Spleen (tissue), 11 donors: ENCODE results near the gene OR10D3. TPM values are rescaled to one million over a fixed set of nuclear protein-coding genes. Genes with fewer than 3 reads are reported as not detected.

ENCODE experiments used
- DNase-seq: peaks from one replicate; pipeline ENCODE4 v3.0.0-alpha.2; 2020
- H3K27ac ChIP-seq, 8 donors: fragments of 200-600 bp; sonication (generic) in 7 of 8; 1 replicate in 4 of 8; 2 replicates in 4 of 8; pipeline versions ENCODE4 v1.5.0 to v1.8.0; 2016 to 2021; ENCODE audit warnings: inconsistent platforms in 4 of 8, mild to moderate bottlenecking in 4 of 8, moderate library complexity in 1 of 8
- H3K27me3 ChIP-seq, 7 donors: fragments of 200-600 bp; sonication (generic) in 6 of 7; replicated peaks in 1 of 7; 1 replicate in 4 of 7; 2 replicates in 3 of 7; pipeline versions ENCODE4 v1.5.0 to v1.8.0; 2016 to 2021; ENCODE audit warnings: inconsistent platforms in 3 of 7, mild to moderate bottlenecking in 1 of 7
- H3K36me3 ChIP-seq, 6 donors: fragments of 200-600 bp; sonication (generic) in 5 of 6; 1 replicate in 4 of 6; 2 replicates in 2 of 6; pipeline versions ENCODE4 v1.5.0 to v1.8.0; 2016 to 2021; ENCODE audit warnings: inconsistent platforms in 2 of 6
- H3K4me1 ChIP-seq, 6 donors: fragments of 200-600 bp; sonication (generic) in 5 of 6; 1 replicate in 3 of 6; 2 replicates in 3 of 6; pipeline versions ENCODE4 v1.5.0 to v1.8.0; 2016 to 2021; ENCODE audit warnings: inconsistent platforms in 3 of 6
- H3K4me3 ChIP-seq, 8 donors: fragments of 200-600 bp; sonication (generic) in 7 of 8; 1 replicate in 4 of 8; 2 replicates in 4 of 8; pipeline versions ENCODE4 v1.5.0 to v1.8.0; 2016 to 2021; ENCODE audit warnings: inconsistent platforms in 4 of 8, mild to moderate bottlenecking in 4 of 8, moderate library complexity in 2 of 8
- H3K9me3 ChIP-seq, 8 donors: fragments of 200-600 bp; sonication (generic) in 7 of 8; 1 replicate in 4 of 8; 2 replicates in 4 of 8; pipeline versions ENCODE4 v1.5.0 to v1.8.0; 2016 to 2021; ENCODE audit warnings: inconsistent platforms in 4 of 8
- POLR2A ChIP-seq, 3 donors: fragments of 450-650 bp; IDR thresholded peaks; one replicate each; pipeline ENCODE4 v1.5.1; 2017; ENCODE audit warnings: antibody characterized with exemption in 3 of 3, mild to moderate bottlenecking in 1 of 3
- POLR2AphosphoS5 ChIP-seq, 3 donors: sonication (generic); formaldehyde crosslinking; IDR thresholded peaks; one replicate each; pipeline ENCODE4 v1.5.1; 2017; ENCODE audit warnings: antibody characterized with exemption in 3 of 3
- WGBS, 5 donors: extraction: QIAGEN DNeasy Blood & Tissue Kit in 3 of 5; methylation state at CpG; one replicate each; pipeline versions ENCODE4 v1.1.5 to v1.1.7; 2013 to 2018; 5-methylcytosine and 5-hydroxymethylcytosine counted together
- intact Hi-C: fragments of 100-400 bp; cut with DNase I; formaldehyde crosslinking; loops from one replicate; pipeline ENCODE4 v1.15.0; 2023; ENCODE audit warnings: low total_unique reads
- polyA plus RNA-seq, 3 donors: library from polyadenylated mRNA; stranded (reverse); fragments of 200-250 nt; gene quantifications; one replicate each; pipeline ENCODE4 v1.2.1, GENCODE V29; 2013
- total RNA-seq, 7 donors: library from RNA; depleted of rRNA in 3 of 7; stranded (reverse); fragments of >200 nt in 3 of 7; fragmentation: NEBNext Ultra II Directional in 4 of 7; extraction: Animal tissue kit (Norgen Biotek cat#: 25700) in 4 of 7; gene quantifications; one replicate each; pipeline versions ENCODE4 v1.1.0 to v1.2.1, GENCODE V29; 2016 to 2021
- TF ChIP-seq, protein P1 (sequence below), 11 experiments: fragments of 200-600 bp in 7 of 11; fragments of 450-650 bp in 4 of 11; sonication (generic) in 4 of 11; IDR thresholded peaks in 8 of 11; conservative IDR thresholded peaks in 3 of 11; 1 replicate in 7 of 11; 2 replicates in 4 of 11; pipeline versions ENCODE4 v1.4.0 to v1.8.0; 2016 to 2021; ENCODE audit warnings: antibody characterized with exemption in 11 of 11, inconsistent platforms in 4 of 11, mild to moderate bottlenecking in 1 of 11
- donor health status: healthy with polysubstance abuse.
- donor health status: DM: no; HTN: no; CAD: no; lungs with moderate emphysema.
- donor health status: DM: no; HTN: no; CAD: no.
- donor health status: Bipolar disorder and iron deficiency.
- donor health status: healthy.
- donor health status: DM: no; HTN: no; CAD: no.
- donor health status: DM: yes; HTN: yes; CAD: no.

OR10D3 gene
- total and polyA plus RNA-seq, 10 donors, result not detected

DNA sequence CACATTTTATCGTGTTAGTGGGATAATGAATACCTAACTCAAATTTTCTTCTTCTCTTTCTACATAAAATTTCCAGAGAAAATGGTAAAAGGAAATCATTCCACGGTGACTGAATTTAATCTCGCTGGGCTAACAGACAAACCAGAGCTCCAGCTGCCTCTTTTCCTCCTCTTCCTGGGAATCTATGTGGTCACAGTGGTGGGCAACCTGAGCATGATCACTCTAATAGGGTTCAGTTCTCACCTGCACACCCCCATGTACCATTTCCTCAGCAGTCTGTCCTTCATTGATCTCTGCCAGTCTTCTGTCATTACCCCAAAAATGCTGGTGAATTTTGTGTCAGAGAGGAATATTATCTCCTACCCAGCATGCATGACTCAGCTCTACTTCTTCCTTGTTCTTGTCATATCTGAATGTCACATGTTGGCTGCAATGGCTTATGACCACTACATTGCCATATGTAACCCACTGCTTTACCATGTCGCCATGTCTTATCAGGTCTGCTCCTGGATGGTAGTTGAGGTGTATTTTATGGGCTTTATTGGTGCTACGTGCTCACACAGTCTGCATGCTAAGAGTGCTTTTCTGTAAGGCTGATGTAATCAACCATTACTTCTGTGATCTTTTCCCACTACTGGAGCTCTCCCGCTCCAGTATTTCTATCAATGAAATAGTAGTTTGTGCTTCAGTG lies 24.1 kb downstream of the OR10D3 start:
- H3K4me3 ChIP-seq, result no peak overlapping the region
- WGBS, 5 donors, result 62 to 75% (median 72%) methylated on average over 6 of the region's 6 CpGs
- DNase-seq, result no peak
- no peaks in the 10 kb centered on the region for H3K9me3 ChIP-seq
- H3K36me3 ChIP-seq, result no peaks in the 10 kb centered on the region
- no peak overlapping the region for H3K27ac ChIP-seq
- TF ChIP-seq, protein P1, sequence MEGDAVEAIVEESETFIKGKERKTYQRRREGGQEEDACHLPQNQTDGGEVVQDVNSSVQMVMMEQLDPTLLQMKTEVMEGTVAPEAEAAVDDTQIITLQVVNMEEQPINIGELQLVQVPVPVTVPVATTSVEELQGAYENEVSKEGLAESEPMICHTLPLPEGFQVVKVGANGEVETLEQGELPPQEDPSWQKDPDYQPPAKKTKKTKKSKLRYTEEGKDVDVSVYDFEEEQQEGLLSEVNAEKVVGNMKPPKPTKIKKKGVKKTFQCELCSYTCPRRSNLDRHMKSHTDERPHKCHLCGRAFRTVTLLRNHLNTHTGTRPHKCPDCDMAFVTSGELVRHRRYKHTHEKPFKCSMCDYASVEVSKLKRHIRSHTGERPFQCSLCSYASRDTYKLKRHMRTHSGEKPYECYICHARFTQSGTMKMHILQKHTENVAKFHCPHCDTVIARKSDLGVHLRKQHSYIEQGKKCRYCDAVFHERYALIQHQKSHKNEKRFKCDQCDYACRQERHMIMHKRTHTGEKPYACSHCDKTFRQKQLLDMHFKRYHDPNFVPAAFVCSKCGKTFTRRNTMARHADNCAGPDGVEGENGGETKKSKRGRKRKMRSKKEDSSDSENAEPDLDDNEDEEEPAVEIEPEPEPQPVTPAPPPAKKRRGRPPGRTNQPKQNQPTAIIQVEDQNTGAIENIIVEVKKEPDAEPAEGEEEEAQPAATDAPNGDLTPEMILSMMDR (IDR thresholded peaks at IDR 0.05 in 8 of 11, conservative IDR thresholded peaks at IDR 0.05 in 3 of 11), result no peak
- TF ChIP-seq POLR2A (IDR thresholded peaks at IDR 0.05), result no peak
- H3K4me1 ChIP-seq, result no peaks in the 10 kb centered on the region
- intact Hi-C loops, result no loop called here
- H3K27me3 ChIP-seq, result no peaks in the 10 kb centered on the region

DNA sequence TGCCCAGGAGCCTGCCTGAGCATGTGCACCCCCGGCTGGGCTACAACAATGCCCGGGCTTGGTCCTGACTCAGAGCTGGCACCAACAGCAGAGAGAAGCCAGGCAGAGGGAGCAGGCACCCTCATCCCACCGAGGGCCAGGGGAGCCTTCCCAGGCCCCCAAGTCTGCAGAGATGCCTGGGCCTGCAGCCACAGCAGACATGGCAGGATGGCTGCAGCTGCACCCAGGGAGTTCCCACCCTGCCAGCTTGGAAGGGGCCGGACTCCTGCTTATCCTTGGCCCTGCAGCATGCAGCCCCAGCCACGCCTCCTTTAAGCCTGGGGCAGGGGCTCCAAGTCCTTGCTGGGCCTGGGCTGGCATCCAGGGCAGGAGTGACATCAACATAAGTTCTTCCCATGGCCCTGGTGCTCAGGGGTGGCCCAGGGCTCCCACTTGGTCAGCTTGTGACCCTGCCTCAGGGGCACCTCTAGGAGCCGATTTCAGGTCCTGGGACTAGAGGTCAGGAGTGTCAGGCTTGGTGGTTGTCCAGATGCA lies 26.7 kb downstream of the OR10D3 start:
- Histone ChIP-seq H3K4me1 (no peaks in the 10 kb centered on the region), H3K9me3 (no peaks in the 10 kb centered on the region), H3K4me3 (no peak overlapping the region), H3K27me3 (no peaks in the 10 kb centered on the region), H3K36me3 (no peaks in the 10 kb centered on the region), H3K27ac (no peak overlapping the region)
- 79 to 100% (median 82%) methylated on average over 2 to 6 of the region's 6 CpGs for WGBS, 5 donors
- no peak for DNase-seq
- intact Hi-C loops, result no loop called here
- no peak for TF ChIP-seq POLR2A (IDR thresholded peaks at IDR 0.05)

DNA sequence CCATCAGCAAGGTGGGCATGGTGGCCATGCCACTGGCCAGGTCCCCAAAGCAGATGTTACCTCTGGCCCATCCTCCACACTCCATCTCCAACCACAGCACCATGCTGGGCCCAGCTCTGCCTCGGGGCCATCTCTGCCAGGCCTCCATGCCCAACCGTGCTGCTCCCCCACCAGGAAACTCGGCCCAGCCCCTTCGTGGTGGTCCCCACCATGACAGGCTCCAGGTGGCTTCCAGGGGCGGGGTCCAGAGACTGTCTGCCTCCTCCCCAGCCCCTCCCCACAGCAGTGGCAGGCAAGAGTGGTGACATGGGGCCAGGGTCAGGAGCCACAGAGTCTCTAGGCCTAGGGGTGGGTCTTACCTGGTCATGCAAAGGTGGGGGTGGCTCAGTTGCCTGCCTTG lies 27.3 kb downstream of the OR10D3 start:
- Histone ChIP-seq H3K36me3 (no peaks in the 10 kb centered on the region), H3K4me1 (no peaks in the 10 kb centered on the region), H3K9me3 (no peaks in the 10 kb centered on the region), H3K27me3 (no peaks in the 10 kb centered on the region), H3K4me3 (no peak overlapping the region), H3K27ac (no peak overlapping the region)
- no peak for DNase-seq
- TF ChIP-seq POLR2AphosphoS5 (IDR thresholded peaks at IDR 0.05) (no peak), POLR2A (IDR thresholded peaks at IDR 0.05) (no peak)
- TF ChIP-seq, protein P1 (IDR thresholded peaks at IDR 0.05 in 8 of 11, conservative IDR thresholded peaks at IDR 0.05 in 3 of 11), result no peak
- intact Hi-C loops, result no loop called here
- WGBS, 5 donors, result 73 to 91% (median 80%) methylated on average over 3 to 5 of the region's 5 CpGs

DNA sequence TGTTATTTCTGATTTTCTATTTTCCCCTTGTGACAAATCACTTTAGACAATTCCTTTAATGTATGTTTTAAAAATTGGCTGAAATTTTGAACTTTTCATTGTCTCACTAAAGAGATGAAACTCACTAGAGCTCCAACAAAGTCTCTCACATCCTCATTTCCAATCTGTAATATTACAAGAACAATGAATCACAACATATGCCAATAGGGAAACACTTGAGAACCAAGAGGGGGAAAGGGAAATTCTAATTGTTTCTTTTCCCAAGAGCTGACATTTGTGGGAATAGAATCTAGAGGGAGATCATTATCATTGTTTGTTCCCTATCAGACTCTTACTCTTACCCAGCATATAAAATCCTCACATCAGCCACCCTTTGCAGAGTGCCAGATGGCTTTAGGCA lies 28.2 kb downstream of the OR10D3 start:
- H3K27ac ChIP-seq, result no peak overlapping the region
- no peak overlapping the region for H3K4me3 ChIP-seq
- no peaks in the 10 kb centered on the region for H3K4me1 ChIP-seq
- TF ChIP-seq POLR2A (IDR thresholded peaks at IDR 0.05) (no peak), POLR2AphosphoS5 (IDR thresholded peaks at IDR 0.05) (no peak)
- TF ChIP-seq, protein P1 (IDR thresholded peaks at IDR 0.05 in 8 of 11, conservative IDR thresholded peaks at IDR 0.05 in 3 of 11), result no peak
- no peaks in the 10 kb centered on the region for H3K27me3 ChIP-seq
- no peaks in the 10 kb centered on the region for H3K36me3 ChIP-seq
- intact Hi-C loops, result no loop called here
- no peak for DNase-seq
- H3K9me3 ChIP-seq, result no peaks in the 10 kb centered on the region
